ENCODE measurements around the gene LPP. TPM values are rescaled to one million over a fixed set of nuclear protein-coding genes. Genes with fewer than 3 reads are reported as not detected.

Gene LPP, protein sequence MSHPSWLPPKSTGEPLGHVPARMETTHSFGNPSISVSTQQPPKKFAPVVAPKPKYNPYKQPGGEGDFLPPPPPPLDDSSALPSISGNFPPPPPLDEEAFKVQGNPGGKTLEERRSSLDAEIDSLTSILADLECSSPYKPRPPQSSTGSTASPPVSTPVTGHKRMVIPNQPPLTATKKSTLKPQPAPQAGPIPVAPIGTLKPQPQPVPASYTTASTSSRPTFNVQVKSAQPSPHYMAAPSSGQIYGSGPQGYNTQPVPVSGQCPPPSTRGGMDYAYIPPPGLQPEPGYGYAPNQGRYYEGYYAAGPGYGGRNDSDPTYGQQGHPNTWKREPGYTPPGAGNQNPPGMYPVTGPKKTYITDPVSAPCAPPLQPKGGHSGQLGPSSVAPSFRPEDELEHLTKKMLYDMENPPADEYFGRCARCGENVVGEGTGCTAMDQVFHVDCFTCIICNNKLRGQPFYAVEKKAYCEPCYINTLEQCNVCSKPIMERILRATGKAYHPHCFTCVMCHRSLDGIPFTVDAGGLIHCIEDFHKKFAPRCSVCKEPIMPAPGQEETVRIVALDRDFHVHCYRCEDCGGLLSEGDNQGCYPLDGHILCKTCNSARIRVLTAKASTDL
- total RNA-seq (2016; rRNA removed; fragmentation: Illumina TruSeq; extraction: Trizol) (29.9 and 41.6 TPM in 2 replicates), polyA plus RNA-seq (2011; rRNA removed) (16.7 and 19.2 TPM in 2 replicates), polyA minus RNA-seq (2011; rRNA and poly(A)+ RNA removed; ENCODE audit: low replicate concordance) (288 and 335 TPM in 2 replicates), Bru-seq, nascent RNA (percentile 89 among the genes with signal in this experiment), BruChase-seq, experiment 1, labeled RNA remaining after a 6-hour chase (percentile 82 among the genes with signal in this experiment), BruChase-seq, experiment 2, labeled RNA remaining after a 2-hour chase (percentile 86 among the genes with signal in this experiment)
- 20.1 and 20.2 TPM in 2 replicates for total RNA-seq (2016; cell fraction: cytosol; rRNA removed; fragmentation: Illumina TruSeq; extraction: Trizol; ENCODE audit: low read depth)
- total RNA-seq (2016; cell fraction: insoluble cytoplasmic fraction; rRNA removed; fragmentation: Illumina TruSeq; extraction: Trizol) = 30.3 and 35.3 TPM in 2 replicates
- total RNA-seq (2016; cell fraction: membrane; rRNA removed; fragmentation: Illumina TruSeq; extraction: Trizol) = 13.3 and 13.4 TPM in 2 replicates
- total RNA-seq (2016; cell fraction: nucleus; rRNA removed; fragmentation: Illumina TruSeq; extraction: Trizol) = 76.6 and 77.0 TPM in 2 replicates
- polyA plus RNA-seq (2011; cell fraction: cytosol; rRNA removed) = 7.7 and 13.4 TPM in 2 replicates
- 34.6 and 62.8 TPM in 2 replicates for polyA plus RNA-seq (2011; cell fraction: nucleus; rRNA removed)
- polyA plus RNA-seq (2012) = 12.1 and 15.6 TPM in 2 replicates
- 1.5 TPM in 2 replicates for polyA plus RNA-seq (2016; cell fraction: cytosol; fragmentation: Illumina TruSeq; extraction: Trizol; ENCODE audit: low read depth)
- polyA plus RNA-seq (2016; cell fraction: insoluble cytoplasmic fraction; fragmentation: Illumina TruSeq; extraction: Trizol; ENCODE audit: low read depth) = 13.0 and 13.3 TPM in 2 replicates
- 2.0 and 2.4 TPM in 2 replicates for polyA plus RNA-seq (2016; cell fraction: membrane; fragmentation: Illumina TruSeq; extraction: Trizol; ENCODE audit: low read depth)
- polyA plus RNA-seq (2016; cell fraction: nucleus; fragmentation: Illumina TruSeq; extraction: Trizol; ENCODE audit: insufficient read depth, low read depth) = 12.5 and 14.2 TPM in 2 replicates
- polyA minus RNA-seq (2011; cell fraction: cytosol; rRNA and poly(A)+ RNA removed) = 45.9 and 54.2 TPM in 2 replicates
- 159 and 195 TPM in 2 replicates for polyA minus RNA-seq (2011; cell fraction: nucleus; rRNA and poly(A)+ RNA removed)
- long read RNA-seq, experiment 1, partial matches to known transcripts = 4 of 12 reads
- long read RNA-seq, experiment 1, other reads (novel, unspliced or antisense) = 8 of 12 reads
- long read RNA-seq, experiment 2, partial matches to known transcripts = 3 of 30 reads
- long read RNA-seq, experiment 2, other reads (novel, unspliced or antisense) = 26 of 30 reads

DNA sequence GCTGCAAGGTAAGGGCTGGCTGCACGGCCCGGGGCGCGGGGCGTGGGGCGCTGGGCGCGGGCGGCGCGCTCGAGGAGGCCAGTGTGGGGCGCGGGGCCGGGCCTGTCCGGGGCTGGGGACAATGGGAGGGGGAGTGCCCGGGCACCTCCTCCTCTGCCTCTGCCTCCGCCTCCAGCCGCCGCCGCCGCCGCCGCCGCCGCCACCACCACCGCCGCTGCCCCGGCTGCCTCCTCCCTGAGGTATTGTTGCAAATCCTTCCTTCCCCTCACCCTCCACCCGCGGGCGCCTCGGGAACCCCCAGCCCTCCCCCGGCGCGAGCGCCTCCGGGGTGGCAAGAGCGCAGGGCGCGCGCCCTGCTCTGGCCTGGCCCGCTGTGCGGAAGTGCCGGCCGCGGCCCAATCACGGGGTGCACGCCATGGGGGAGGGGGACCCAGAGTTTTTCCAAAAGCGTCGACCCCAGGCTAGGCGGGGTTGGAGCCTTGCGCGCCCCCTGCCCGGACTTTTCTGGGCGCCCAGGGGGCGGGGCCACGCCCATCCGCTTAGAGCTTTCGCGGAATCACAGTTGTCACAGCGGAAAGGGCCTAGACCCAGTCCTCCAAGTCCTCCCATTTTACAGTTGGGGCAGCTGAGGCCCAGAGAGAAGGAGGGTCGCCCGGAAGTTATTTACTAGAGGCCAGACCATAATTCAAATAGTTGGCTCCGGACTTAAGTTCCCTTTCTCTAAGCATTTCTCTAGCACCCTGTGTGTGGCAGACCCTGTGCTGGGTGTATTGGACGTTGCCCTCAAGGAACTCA lies at the start of gene LPP:
LPP (plus strand) TSS at position 144 of the 795 bp plus-strand sequence. CDS start 251,964 bp downstream, outside the sequence.
- BruUV-seq (replicated peaks) = TSS peak; percentile 49
- Histone ChIP-seq H3K79me2 (ENCODE audit: insufficient read depth, low read length) (peaks cover 56% of the 10 kb centered on the region), H3K4me3 (replicated peaks in 1 of 3; ENCODE audit: insufficient read depth in 1 of 3, low read depth in 2 of 3, low read length in 3 of 3) (peak within 1 kb of the TSS; percentile 83 to 92 (median 88)), H3K4me2 (ENCODE audit: low read depth, low read length) (peak within 1 kb of the TSS; percentile 83), H3K9ac (ENCODE audit: insufficient read depth, low read depth, low read length) (peak within 1 kb of the TSS; percentile 91), H3K36me3 (replicated peaks in 1 of 2; ENCODE audit: control insufficient read depth in 1 of 2, insufficient read depth in 2 of 2, low read length in 2 of 2) (no peaks in the 10 kb centered on the region), H3K9me3 (ENCODE audit: low read length) (no peaks in the 10 kb centered on the region), H3K27ac (ENCODE audit: extremely low read length, insufficient read depth, low read length) (peak within 1 kb of the TSS; percentile 73), H3K27me3 (ENCODE audit: control insufficient read depth in 1 of 2, insufficient read depth in 2 of 2, low read length in 2 of 2) (no peaks in the 10 kb centered on the region), H4K20me1 (ENCODE audit: insufficient read depth, low read length) (peaks cover 4% of the 10 kb centered on the region; the same call in 1 of the 2 replicates), H3K4me1 (ENCODE audit: insufficient read depth, low read length) (peaks cover 64% of the 10 kb centered on the region), H2AFZ (ENCODE audit: low read length) (no peak within 1 kb of the TSS)
- WGBS (ENCODE audit: low lambda C conversion rate) = 1% methylated on average over 16 of the region's 66 CpGs
- ChIA-PET POLR2A (interaction anchor here (0.7 to 3.5 kb wide), 26 partner anchors 9 to 799 kb away, joined by 3 to 16 read pairs (median 5); partner anchors contain the start of gene BCL6), CTCF (ENCODE audit: low intra/inter-chr PET ratio, low total read pairs) (no interaction called here)
- intact Hi-C loops (cut with micrococcal nuclease; ENCODE audit: unreplicated experiment) = loop anchor here (1.0 to 5.0 kb wide), 2 partner anchors 117 to 409 kb away; partner anchors contain the start of gene BCL6
- peak; percentile 47 for DNase-seq (ENCODE audit: low spot score)
- peak; percentile 88 for ATAC-seq
- in situ Hi-C loops (cut with HindIII; ENCODE audit: extremely low pct_ligation_motif_present, low pct_unique_long_range_greater_than_20kb) = no loop called here
- FAIRE-seq = no peak
- TF ChIP-seq ZNF598 (CRISPR knock-in tag; IDR thresholded peaks at IDR 0.05; ENCODE audit: borderline replicate concordance) (0 out of 2 replicates have a peak, but pooled peaks have one; percentile 30), SIN3B (IDR thresholded peaks at IDR 0.05; ENCODE audit: low read length) (no peak), GATA4 (IDR thresholded peaks at IDR 0.05; ENCODE audit: borderline replicate concordance, low read depth) (no peak), SMAD1 (CRISPR knock-in tag; IDR thresholded peaks at IDR 0.05; ENCODE audit: borderline replicate concordance, low read depth) (no peak), ZNF709 (CRISPR knock-in tag; IDR thresholded peaks at IDR 0.05) (peak; percentile 33; the same call in 1 of the 2 replicates), NR3C1 (CRISPR knock-in tag; IDR thresholded peaks at IDR 0.05) (no peak)
- TF ChIP-seq, protein P1, sequence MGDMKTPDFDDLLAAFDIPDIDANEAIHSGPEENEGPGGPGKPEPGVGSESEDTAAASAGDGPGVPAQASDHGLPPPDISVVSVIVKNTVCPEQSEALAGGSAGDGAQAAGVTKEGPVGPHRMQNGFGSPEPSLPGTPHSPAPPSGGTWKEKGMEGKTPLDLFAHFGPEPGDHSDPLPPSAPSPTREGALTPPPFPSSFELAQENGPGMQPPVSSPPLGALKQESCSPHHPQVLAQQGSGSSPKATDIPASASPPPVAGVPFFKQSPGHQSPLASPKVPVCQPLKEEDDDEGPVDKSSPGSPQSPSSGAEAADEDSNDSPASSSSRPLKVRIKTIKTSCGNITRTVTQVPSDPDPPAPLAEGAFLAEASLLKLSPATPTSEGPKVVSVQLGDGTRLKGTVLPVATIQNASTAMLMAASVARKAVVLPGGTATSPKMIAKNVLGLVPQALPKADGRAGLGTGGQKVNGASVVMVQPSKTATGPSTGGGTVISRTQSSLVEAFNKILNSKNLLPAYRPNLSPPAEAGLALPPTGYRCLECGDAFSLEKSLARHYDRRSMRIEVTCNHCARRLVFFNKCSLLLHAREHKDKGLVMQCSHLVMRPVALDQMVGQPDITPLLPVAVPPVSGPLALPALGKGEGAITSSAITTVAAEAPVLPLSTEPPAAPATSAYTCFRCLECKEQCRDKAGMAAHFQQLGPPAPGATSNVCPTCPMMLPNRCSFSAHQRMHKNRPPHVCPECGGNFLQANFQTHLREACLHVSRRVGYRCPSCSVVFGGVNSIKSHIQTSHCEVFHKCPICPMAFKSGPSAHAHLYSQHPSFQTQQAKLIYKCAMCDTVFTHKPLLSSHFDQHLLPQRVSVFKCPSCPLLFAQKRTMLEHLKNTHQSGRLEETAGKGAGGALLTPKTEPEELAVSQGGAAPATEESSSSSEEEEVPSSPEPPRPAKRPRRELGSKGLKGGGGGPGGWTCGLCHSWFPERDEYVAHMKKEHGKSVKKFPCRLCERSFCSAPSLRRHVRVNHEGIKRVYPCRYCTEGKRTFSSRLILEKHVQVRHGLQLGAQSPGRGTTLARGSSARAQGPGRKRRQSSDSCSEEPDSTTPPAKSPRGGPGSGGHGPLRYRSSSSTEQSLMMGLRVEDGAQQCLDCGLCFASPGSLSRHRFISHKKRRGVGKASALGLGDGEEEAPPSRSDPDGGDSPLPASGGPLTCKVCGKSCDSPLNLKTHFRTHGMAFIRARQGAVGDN (CRISPR knock-in tag; IDR thresholded peaks at IDR 0.05) = peak; percentile 90
- TF ChIP-seq, protein P2, sequence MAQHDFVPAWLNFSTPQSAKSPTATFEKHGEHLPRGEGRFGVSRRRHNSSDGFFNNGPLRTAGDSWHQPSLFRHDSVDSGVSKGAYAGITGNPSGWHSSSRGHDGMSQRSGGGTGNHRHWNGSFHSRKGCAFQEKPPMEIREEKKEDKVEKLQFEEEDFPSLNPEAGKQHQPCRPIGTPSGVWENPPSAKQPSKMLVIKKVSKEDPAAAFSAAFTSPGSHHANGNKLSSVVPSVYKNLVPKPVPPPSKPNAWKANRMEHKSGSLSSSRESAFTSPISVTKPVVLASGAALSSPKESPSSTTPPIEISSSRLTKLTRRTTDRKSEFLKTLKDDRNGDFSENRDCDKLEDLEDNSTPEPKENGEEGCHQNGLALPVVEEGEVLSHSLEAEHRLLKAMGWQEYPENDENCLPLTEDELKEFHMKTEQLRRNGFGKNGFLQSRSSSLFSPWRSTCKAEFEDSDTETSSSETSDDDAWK (CRISPR knock-in tag; IDR thresholded peaks at IDR 0.05) = no peak
